Testis (tissue), 3 donors: ENCODE results near the gene C19orf67. TPM values are rescaled to one million over a fixed set of nuclear protein-coding genes. Genes with fewer than 3 reads are reported as not detected.
"Not testable (repeated sequence)": the region's sequence is repeated elsewhere in the genome, so short reads cannot be mapped to it uniquely, and the experiment has no call there.

Source experiments
- DNase-seq: peaks from one replicate; pipeline ENCODE4 v3.0.0-alpha.2; 2019
- H3K27ac ChIP-seq, 2 donors: fragments of 200-600 bp; sonication (generic); one replicate each; pipeline ENCODE4 v1.5.1; 2019
- H3K27me3 ChIP-seq: fragments of 200-600 bp; sonication (generic); one replicate; pipeline ENCODE4 v1.5.1; 2019
- H3K36me3 ChIP-seq: fragments of 200-600 bp; sonication (generic); one replicate; pipeline ENCODE4 v1.5.1; 2017; ENCODE audit warnings: low read depth; ENCODE audit errors: missing control alignments
- H3K4me1 ChIP-seq: fragments of 200-600 bp; sonication (generic); one replicate; pipeline ENCODE4 v1.5.1; 2019
- H3K4me3 ChIP-seq, 2 donors: fragments of 200-600 bp; sonication (generic); one replicate each; pipeline ENCODE4 v1.5.1; 2017 to 2019
- H3K9me3 ChIP-seq: fragments of 200-600 bp; sonication (generic); one replicate; pipeline ENCODE4 v1.5.1; 2017
- POLR2A ChIP-seq: fragments of 450-650 bp; IDR thresholded peaks from one replicate; pipeline ENCODE4 v1.6.1; 2017; ENCODE audit warnings: antibody characterized with exemption, mild to moderate bottlenecking, moderate library complexity
- WGBS, 2 donors: methylation state at CpG; one replicate each; pipeline ENCODE4 v1.1.5; 2018; 5-methylcytosine and 5-hydroxymethylcytosine counted together
- intact Hi-C: fragments of 100-400 bp; cut with DNase I; formaldehyde crosslinking; loops from one replicate; pipeline ENCODE4 v1.15.1; 2023; ENCODE audit warnings: low total_unique reads
- polyA plus RNA-seq: library from polyadenylated mRNA; stranded (reverse); fragments of 350-450 nt; fragmentation: Illumina TruSeq; extraction: RNeasy Lipid Tissue Mini Kit (QIAGEN cat#74804); gene quantifications from one replicate; pipeline ENCODE4 v1.2.3, GENCODE V29; 2014; ENCODE audit warnings: low read depth, low replicate concordance; ENCODE audit not compliant: insufficient read depth
- total RNA-seq, 2 donors: library from RNA; depleted of rRNA; stranded (reverse); fragments of >200 nt; gene quantifications; one replicate each; pipeline ENCODE4 v1.2.3, GENCODE V29; 2016
- TF ChIP-seq, protein P1 (sequence below), 3 experiments: fragments of 450-650 bp in 2 of 3; fragments of 200-600 bp in 1 of 3; sonication (generic) in 1 of 3; IDR thresholded peaks; one replicate each; pipeline ENCODE4 v1.5.1; 2016 to 2019; ENCODE audit warnings: antibody characterized with exemption in 3 of 3, mild to moderate bottlenecking in 2 of 3, moderate library complexity in 1 of 3

Gene C19orf67
- total and polyA plus RNA-seq, 3 donors from 2014 or later = 5.0 to 12.7 (median 12.6) TPM

GRCh38 chr19:14042659-14043608, 42.6 kb downstream of the C19orf67 start:
- H3K9me3 ChIP-seq, H3K36me3 ChIP-seq, intact Hi-C loops, H3K4me3 ChIP-seq, H3K27me3 ChIP-seq, H3K4me1 ChIP-seq: not testable (repeated sequence)
- DNase-seq = peak; percentile 68
- peak overlapping the region in 1 of 2 donors; percentile 41 for H3K27ac ChIP-seq
- TF ChIP-seq, protein P1, sequence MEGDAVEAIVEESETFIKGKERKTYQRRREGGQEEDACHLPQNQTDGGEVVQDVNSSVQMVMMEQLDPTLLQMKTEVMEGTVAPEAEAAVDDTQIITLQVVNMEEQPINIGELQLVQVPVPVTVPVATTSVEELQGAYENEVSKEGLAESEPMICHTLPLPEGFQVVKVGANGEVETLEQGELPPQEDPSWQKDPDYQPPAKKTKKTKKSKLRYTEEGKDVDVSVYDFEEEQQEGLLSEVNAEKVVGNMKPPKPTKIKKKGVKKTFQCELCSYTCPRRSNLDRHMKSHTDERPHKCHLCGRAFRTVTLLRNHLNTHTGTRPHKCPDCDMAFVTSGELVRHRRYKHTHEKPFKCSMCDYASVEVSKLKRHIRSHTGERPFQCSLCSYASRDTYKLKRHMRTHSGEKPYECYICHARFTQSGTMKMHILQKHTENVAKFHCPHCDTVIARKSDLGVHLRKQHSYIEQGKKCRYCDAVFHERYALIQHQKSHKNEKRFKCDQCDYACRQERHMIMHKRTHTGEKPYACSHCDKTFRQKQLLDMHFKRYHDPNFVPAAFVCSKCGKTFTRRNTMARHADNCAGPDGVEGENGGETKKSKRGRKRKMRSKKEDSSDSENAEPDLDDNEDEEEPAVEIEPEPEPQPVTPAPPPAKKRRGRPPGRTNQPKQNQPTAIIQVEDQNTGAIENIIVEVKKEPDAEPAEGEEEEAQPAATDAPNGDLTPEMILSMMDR (IDR thresholded peaks at IDR 0.05) = peak; percentile 41 to 56 (median 55)
- WGBS, 2 donors = 54 to 65% methylated on average over 19 of the region's 19 CpGs

- TF ChIP-seq, protein P1 (IDR thresholded peaks at IDR 0.05) = no peak
- TF ChIP-seq POLR2A = no peak
- Histone ChIP-seq H3K27me3 (no peaks in the 10 kb centered on the region), H3K36me3 (no peaks in the 10 kb centered on the region), H3K27ac (no peak overlapping the region), H3K4me1 (peaks cover 4% of the 10 kb centered on the region), H3K4me3 (no peak overlapping the region), H3K9me3 (no peaks in the 10 kb centered on the region)
- 86 to 88% methylated on average over 7 of the region's 7 CpGs for WGBS, 2 donors
- no peak for DNase-seq
- intact Hi-C loops = no loop called here
Observed at GRCh38 chr19:14039181-14039580, 46.4 kb downstream of the C19orf67 start.

DNA sequence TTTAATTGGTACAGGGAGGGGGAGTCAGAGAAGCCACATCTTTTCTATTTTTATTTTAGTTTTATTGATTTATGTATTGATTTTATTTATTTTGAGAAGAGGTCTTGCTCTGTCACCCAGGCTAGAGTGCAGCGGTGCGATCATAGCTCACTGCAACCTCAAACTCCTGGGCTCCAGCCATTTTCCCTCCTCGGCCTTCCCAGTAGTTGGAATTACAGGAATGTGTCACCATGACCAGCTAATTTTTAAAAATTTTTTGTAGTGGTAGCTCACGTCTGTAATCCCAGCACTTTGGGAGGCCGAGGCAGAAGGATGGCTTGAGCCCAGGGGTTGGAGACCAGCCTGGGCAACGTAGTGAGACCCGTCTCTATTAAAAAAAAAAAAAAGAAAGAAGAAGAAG, 49.9 kb downstream of the C19orf67 start:
- 71 to 84% methylated on average over 7 of the region's 7 CpGs for WGBS, 2 donors
- peaks cover 9% of the 10 kb centered on the region for H3K4me1 ChIP-seq
- intact Hi-C loops = no loop called here

GRCh38 chr19:14035159-14035558, 50.4 kb downstream of the C19orf67 start:
- DNase-seq, H3K9me3 ChIP-seq, H3K27me3 ChIP-seq, intact Hi-C loops, H3K36me3 ChIP-seq, H3K4me3 ChIP-seq, H3K4me1 ChIP-seq, H3K27ac ChIP-seq: not testable (repeated sequence)
- 92 to 95% methylated on average over 12 of the region's 12 CpGs for WGBS, 2 donors

More for the DNA sequence above, 49.9 kb downstream of the C19orf67 start:
- no peaks in the 10 kb centered on the region for H3K9me3 ChIP-seq
- no peak overlapping the region for H3K27ac ChIP-seq
- TF ChIP-seq, protein P1 (IDR thresholded peaks at IDR 0.05) = no peak
- H3K4me3 ChIP-seq = no peak overlapping the region
- DNase-seq = no peak
- no peaks in the 10 kb centered on the region for H3K27me3 ChIP-seq
- no peaks in the 10 kb centered on the region for H3K36me3 ChIP-seq

GRCh38 chr19:14033946-14034345, 51.6 kb downstream of the C19orf67 start:
- TF ChIP-seq, protein P1 (IDR thresholded peaks at IDR 0.05) = no peak
- TF ChIP-seq POLR2A = no peak
- Histone ChIP-seq H3K27me3 (no peaks in the 10 kb centered on the region), H3K4me3 (no peak overlapping the region), H3K36me3 (no peaks in the 10 kb centered on the region), H3K4me1 (peaks cover 9% of the 10 kb centered on the region), H3K27ac (no peak overlapping the region), H3K9me3 (no peaks in the 10 kb centered on the region)
- DNase-seq = no peak
- WGBS, 2 donors = 96 to 98% methylated on average over 2 of the region's 2 CpGs
- intact Hi-C loops = no loop called here
